NOMO-1 (cell line): ENCODE measurements around the gene CTTNBP2NL.
"Not testable (repeated sequence)": the region's sequence is repeated elsewhere in the genome, so short reads cannot be mapped to it uniquely, and the experiment has no call there.

Experiments
- DNase-seq, 2 experiments: peaks; one replicate each; lab custom pipeline; 2025; ENCODE audit not compliant: unreplicated experiment in 2 of 2; lab: John Stamatoyannopoulos, UW

CTTNBP2NL gene

DNA sequence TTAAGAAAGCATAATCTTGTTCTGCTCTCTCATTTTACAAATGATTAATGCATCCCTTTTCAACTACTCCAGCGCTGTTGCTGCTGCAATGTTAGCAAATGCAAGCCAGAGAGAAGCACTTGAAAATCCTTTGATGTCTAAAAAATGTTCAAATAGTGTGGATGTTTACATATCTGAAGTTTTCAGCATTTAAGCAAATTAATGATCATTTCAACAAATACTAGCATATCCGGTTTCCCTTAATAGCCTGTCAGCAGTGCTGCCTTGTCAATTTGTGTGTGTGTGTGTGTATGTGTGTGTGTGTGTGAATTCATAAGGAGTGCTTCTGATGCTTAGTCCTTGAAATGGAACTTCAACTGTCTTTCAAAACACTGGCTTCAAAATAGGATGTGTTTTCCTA lies 64.6 kb downstream of the CTTNBP2NL start:
- no peak for DNase-seq

- DNase-seq: no peak
These were observed 65.3 kb downstream of the CTTNBP2NL start for GRCh38 chr1:112461200-112461871.

- no peak for DNase-seq
These were observed 66.9 kb downstream of the CTTNBP2NL start for GRCh38 chr1:112462953-112463279.

DNA sequence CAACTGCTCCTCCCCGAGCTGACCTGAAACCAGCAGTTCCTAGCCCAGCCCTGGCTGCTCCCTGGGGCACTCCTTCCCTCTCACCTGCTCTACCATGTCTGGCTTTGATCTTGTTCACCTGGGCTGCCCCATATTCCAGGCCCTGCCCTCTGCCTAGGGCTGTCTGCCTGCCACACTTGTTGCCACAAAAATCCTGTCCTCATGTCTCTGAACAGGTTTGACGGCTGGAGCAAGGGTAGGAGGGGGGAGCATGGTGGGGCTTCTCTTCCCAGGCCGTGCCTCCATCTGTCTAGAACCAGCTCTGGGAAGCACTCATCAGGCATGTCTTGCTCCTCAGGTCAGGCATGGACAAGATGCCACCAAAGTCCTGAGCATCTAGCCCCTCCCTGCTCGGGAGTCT lies 68.5 kb downstream of the CTTNBP2NL start:
- DNase-seq: no peak

GRCh38 chr1:112465122-112465521 lies 69.1 kb downstream of the CTTNBP2NL start:
- no peak for DNase-seq

DNA sequence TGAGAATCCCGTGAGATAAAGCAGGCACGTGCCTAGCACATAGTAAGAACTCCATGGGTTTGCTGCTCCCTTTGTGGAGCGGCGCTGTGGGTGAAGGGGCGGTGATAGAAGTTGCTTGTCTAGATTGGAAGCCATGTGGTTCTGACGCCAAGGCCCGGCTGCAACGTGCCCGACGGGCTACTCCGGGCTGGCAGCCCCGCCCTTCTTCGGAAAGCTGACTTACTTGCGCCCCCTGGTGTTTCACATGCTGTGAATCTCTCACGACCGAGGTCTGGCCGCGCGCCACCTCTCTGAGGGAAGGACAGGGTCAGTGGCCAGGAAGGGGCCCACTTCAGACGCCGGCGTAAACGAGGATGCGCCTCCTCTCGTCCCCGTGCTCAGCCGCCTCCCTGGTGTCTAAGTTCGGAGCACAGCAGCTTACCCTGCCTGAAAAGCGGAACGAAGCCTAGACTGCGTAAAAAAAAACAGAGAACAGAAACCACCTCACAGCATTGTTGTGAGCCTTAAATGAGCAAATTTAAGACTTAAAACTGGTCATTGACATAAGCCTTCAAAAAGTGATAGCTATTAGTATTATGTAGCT lies 70.2 kb downstream of the CTTNBP2NL start:
- DNase-seq: peak; percentile 98 to 99

DNA sequence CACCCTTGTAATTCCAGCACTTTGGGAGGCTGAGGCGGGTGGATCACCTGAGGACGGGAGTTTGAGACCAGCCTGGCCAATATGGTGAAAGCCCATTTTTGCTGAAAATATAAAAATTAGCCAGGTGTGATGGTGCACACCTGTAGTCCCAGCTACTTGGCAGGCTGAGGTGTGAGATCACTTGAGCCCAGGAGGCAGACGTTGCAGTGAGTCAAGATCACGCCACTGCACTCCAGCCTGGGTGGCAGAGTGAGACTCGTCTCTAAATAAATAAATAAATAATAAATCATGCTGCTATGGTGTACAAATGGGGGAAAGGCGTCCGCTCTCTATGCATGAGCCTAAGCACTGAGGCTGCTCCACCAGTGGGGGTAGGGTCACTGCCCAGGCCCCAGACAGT lies 74.3 kb downstream of the CTTNBP2NL start:
- DNase-seq: not testable (repeated sequence)

GRCh38 chr1:112470966-112471365 lies 75.0 kb downstream of the CTTNBP2NL start:
- DNase-seq: no peak

- no peak for DNase-seq
These were observed 76.1 kb downstream of the CTTNBP2NL start for GRCh38 chr1:112472142-112472541.

- DNase-seq: no peak
These were observed 81.5 kb downstream of the CTTNBP2NL start for GRCh38 chr1:112477550-112477949.

- no peak for DNase-seq
These were observed 82.3 kb downstream of the CTTNBP2NL start for GRCh38 chr1:112478314-112478713.

- DNase-seq: not testable (repeated sequence)
These were observed 90.0 kb downstream of the CTTNBP2NL start for GRCh38 chr1:112486063-112486462.

DNA sequence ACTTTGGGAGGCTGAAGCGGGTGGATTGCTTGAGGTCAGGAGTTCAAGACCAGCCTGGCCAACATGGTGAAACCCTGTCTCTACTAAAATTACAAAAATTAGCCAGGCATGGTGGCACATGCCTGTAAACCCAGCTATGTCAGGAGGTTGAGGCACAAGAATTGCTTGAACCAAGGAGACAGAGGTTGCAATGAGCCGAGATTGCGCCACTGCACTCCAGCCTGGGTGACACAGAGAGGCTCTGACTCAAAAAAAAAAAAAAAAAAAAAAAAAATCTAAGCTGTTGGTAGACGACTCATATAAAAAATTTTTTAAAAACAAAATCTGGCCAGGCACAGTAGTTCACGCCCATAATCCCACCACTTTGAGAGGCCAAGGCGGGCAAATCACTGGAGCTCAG lies 91.7 kb downstream of the CTTNBP2NL start:
- not testable (repeated sequence) for DNase-seq

DNA sequence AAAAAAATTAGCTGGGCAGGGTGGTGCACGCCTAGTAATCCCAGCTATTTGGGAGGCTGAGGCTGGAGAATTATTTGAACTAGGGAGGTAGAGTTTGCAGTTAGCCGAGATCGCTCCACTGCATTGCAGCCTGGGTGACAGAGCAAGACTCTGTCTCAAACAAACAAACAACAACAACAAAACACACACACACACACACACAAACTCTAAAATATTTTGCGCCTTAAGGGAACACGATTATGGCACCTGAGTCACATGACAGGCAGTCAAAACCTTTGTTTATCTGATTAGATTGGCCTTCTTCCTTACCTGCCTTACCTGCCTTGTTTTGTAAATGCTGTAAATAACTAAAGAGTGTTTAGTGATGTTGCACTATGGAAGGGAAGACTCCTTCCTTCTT lies 92.1 kb downstream of the CTTNBP2NL start:
- DNase-seq: no peak

GRCh38 chr1:112492076-112492475 lies 96.1 kb downstream of the CTTNBP2NL start:
- DNase-seq: peak in 1 of 2 experiments; percentile 5

GRCh38 chr1:112493351-112493750 lies 97.3 kb downstream of the CTTNBP2NL start:
- DNase-seq: no peak

- no peak for DNase-seq
These were observed 100.3 kb downstream of the CTTNBP2NL start for GRCh38 chr1:112496290-112496689.

DNA sequence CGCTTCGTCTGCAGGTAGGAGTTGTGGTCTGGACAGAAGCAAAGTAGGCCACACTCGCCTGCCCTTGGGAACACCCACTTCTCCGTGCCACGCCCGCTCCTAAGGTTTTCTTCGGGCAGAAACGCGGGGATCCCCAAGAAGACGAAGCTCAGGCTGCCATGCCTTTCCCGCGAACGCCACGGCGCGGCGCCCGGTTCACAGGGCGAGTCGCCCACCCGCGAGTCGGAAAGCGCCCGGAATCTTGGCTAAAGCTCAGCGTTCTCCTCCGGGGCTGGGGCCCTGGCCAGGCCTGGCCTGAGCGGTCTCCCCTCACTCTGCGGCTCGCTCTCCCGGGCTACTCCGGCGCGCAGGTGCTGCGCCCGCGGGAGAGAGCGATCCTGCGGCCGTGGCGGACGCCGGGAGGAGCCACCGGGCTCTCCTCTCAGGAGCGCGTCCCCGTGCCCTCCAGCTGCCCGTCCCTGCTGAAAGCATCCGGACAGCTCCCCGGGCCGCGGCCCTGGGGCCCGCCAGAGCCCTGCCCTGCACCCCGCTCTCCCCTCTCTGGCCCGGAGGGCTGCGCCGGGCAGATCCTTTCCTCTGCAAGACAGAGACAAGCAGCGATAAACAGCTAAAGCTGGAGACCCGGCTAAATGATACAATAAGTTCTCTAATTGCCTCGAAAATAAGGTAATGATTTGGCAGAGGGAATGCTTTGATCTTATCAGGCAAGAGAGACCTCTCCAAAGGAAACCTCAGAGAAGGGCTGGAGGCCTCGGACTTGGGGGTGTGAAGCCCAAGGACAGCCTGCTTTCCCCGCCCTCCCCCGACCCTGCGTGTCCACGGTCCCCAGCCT lies 106.0 kb downstream of the CTTNBP2NL start:
- peak; percentile 13 to 27 for DNase-seq

DNA sequence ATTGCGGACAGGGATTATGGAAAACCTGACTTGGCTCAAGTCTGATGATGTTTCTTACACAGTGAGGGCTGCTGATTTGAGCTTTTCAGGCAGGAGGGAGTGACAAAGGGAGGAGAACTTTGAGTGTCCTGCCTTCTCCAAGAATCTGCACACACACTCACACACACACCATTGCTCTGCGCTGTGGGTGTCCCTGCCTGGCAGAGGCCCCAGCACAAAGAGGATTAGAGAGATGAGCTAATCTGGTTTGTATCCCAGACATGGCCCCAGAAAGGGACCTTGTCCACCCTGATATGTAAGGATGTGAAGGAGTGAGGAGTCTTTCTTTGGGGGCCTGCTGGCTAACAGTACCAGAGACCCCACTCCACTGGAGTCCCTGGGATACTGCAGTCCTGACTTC lies 106.8 kb downstream of the CTTNBP2NL start:
- no peak for DNase-seq

DNA sequence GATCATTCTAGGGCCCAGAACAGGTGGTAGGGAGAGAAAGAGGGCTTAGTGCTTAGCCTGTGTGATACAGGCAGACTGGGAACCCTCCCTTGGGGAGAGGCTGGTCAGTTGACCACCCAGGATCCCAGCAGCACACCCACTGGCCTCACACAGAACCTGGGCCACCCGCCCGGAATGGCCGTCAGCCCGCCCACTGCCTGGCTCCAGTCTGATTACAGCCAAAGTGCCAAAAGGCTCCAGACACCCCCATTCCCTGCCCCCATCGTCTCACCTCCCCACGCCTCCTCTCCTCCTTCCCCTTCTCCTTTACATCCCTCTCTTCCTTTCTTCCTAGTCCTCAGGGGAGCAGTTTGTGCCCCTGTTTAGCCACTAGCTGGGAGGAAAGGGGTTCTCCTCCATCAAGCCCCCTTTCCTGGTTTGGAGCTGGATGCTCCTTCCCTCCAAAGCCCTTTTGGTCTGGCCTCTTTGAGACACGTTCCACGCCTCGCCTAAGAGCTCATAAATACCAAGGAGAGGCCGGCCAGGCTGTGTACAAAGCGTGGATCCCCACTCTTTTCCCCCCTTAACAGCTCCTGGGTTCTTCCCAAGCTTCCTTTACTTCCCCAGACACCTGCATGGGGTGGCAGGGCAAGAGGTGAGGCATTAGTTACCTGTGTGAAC lies 108.1 kb downstream of the CTTNBP2NL start:
- DNase-seq: no peak

DNA sequence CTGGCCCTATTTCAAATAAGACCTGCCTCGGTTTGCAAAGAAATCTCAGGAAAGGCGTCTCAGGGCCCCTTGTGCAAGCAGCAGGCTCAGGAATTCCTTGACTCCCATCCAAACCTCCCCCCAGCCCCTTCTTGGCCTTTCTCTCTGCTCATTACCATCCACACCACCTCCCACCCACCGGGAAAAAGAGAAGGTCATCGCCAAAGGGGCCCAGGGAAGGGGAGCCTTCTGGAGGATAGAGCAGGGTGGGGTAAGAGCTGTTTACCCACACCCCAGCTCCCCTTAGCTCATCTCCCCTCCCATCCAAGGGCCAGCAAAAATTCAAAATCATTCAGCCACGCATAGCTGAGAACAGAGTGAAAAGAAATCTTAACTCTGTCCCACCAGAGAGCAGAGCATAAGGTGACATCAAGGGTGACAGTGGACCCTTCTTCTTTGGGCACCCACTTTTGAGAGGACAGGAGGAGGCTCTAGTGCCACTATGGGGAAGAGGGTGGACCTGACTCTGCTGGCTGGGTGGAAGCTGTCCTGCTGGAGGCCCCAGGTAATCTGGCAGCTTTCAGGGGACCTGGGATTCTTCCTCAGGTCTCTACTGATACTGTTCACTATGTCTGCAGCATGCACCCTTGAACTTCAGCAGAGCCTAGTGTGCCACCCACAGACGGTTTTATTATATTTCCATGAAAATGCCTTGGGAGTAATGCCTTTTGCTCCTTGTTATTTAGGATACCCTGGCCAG lies 108.8 kb downstream of the CTTNBP2NL start:
- DNase-seq: no peak
